ENCODE results near the gene SCUBE3. TPM values are rescaled to one million over a fixed set of nuclear protein-coding genes. Genes with fewer than 3 reads are reported as not detected.

SCUBE3 gene
- total and polyA plus RNA-seq, 9 of the 15 experiments (the other 6 are each of a cell fraction or from before 2014, with no cell fraction given) = 0.01 to 0.11 TPM; not detected in 7

DNA sequence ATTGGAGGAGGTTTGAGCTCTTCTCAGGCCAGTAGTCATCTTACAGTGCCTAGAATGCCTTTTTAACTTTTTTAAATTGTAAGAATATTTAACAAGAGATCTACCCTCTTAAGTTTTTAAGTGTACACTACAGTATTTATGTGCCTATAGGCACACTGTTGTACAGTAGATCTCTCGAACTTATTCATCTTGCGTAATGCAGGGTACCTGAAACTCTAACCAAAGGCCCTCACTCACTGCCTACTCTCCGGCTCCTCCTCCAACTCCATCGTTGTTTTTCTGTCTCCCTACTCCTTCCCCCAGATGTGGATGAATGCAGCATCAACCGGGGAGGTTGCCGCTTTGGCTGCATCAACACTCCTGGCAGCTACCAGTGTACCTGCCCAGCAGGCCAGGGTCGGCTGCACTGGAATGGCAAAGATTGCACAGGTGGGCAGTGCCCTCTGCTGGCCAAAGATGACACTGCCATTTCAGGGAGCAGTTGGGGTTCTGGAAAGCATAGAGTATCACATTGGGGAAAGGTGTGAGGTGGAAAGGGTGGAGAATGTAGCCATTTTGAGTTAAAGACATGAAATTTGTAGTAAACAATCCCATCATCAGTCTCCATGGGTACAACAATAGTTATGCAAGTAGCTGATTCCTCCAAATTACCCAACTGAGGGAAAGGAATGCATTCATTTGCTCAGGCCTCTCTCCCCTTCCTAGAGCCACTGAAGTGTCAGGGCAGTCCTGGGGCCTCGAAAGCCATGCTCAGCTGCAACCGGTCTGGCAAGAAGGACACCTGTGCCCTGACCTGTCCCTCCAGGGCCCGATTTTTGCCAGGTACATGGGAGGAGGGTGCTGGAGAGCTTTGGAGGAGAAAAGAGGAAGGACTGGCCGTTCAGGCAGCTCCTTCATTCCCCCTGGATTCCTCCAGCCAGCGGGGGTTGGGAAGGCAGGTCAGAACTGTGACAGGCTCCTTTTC lies 27.4 kb downstream of the SCUBE3 start (continued):
- TF ChIP-seq, protein P1, sequence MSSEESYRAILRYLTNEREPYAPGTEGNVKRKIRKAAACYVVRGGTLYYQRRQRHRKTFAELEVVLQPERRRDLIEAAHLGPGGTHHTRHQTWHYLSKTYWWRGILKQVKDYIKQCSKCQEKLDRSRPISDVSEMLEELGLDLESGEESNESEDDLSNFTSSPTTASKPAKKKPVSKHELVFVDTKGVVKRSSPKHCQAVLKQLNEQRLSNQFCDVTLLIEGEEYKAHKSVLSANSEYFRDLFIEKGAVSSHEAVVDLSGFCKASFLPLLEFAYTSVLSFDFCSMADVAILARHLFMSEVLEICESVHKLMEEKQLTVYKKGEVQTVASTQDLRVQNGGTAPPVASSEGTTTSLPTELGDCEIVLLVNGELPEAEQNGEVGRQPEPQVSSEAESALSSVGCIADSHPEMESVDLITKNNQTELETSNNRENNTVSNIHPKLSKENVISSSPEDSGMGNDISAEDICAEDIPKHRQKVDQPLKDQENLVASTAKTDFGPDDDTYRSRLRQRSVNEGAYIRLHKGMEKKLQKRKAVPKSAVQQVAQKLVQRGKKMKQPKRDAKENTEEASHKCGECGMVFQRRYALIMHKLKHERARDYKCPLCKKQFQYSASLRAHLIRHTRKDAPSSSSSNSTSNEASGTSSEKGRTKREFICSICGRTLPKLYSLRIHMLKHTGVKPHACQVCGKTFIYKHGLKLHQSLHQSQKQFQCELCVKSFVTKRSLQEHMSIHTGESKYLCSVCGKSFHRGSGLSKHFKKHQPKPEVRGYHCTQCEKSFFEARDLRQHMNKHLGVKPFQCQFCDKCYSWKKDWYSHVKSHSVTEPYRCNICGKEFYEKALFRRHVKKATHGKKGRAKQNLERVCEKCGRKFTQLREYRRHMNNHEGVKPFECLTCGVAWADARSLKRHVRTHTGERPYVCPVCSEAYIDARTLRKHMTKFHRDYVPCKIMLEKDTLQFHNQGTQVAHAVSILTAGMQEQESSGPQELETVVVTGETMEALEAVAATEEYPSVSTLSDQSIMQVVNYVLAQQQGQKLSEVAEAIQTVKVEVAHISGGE (CRISPR knock-in tag; IDR thresholded peaks at IDR 0.05) = no peak
- TF ChIP-seq MYBL2 (IDR thresholded peaks at IDR 0.05; ENCODE audit: low read depth) (no peak), MYBL2 (CRISPR knock-in tag; IDR thresholded peaks at IDR 0.05; ENCODE audit: borderline replicate concordance) (no peak), JUNB (CRISPR knock-in tag; conservative IDR thresholded peaks at IDR 0.05) (no peak), RHOXF2B (CRISPR knock-in tag; conservative IDR thresholded peaks at IDR 0.05) (0 out of 2 replicates have a peak, but pooled peaks have one; percentile 25), HLTF (IDR thresholded peaks at IDR 0.05) (no peak), NEUROD1 (IDR thresholded peaks at IDR 0.05; ENCODE audit: borderline replicate concordance, low read depth, low read length, partially characterized antibody) (no peak), ZNF184 (CRISPR knock-in tag; IDR thresholded peaks at IDR 0.05) (no peak), ZFPM2 (CRISPR knock-in tag; IDR thresholded peaks at IDR 0.05) (no peak), MED1 (CRISPR knock-in tag; IDR thresholded peaks at IDR 0.05; ENCODE audit: borderline replicate concordance) (no peak)
- TF ChIP-seq, protein P2, sequence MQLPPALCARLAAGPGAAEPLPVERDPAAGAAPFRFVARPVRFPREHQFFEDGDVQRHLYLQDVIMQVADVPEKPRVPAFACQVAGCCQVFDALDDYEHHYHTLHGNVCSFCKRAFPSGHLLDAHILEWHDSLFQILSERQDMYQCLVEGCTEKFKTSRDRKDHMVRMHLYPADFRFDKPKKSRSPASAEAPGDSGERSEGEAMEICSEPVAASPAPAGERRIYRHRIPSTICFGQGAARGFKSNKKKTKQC (CRISPR knock-in tag; IDR thresholded peaks at IDR 0.05) = no peak
- TF ChIP-seq, protein P3, sequence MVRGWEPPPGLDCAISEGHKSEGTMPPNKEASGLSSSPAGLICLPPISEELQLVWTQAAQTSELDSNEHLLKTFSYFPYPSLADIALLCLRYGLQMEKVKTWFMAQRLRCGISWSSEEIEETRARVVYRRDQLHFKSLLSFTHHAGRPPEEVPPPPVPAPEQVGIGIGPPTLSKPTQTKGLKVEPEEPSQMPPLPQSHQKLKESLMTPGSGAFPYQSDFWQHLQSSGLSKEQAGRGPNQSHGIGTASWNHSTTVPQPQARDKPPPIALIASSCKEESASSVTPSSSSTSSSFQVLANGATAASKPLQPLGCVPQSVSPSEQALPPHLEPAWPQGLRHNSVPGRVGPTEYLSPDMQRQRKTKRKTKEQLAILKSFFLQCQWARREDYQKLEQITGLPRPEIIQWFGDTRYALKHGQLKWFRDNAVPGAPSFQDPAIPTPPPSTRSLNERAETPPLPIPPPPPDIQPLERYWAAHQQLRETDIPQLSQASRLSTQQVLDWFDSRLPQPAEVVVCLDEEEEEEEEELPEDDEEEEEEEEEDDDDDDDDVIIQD (CRISPR knock-in tag; IDR thresholded peaks at IDR 0.05) = no peak
- TF ChIP-seq, protein P4, sequence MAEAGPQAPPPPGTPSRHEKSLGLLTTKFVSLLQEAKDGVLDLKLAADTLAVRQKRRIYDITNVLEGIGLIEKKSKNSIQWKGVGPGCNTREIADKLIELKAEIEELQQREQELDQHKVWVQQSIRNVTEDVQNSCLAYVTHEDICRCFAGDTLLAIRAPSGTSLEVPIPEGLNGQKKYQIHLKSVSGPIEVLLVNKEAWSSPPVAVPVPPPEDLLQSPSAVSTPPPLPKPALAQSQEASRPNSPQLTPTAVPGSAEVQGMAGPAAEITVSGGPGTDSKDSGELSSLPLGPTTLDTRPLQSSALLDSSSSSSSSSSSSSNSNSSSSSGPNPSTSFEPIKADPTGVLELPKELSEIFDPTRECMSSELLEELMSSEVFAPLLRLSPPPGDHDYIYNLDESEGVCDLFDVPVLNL (CRISPR knock-in tag; IDR thresholded peaks at IDR 0.05; ENCODE audit: low read depth) = no peak
- TF ChIP-seq, protein P5, sequence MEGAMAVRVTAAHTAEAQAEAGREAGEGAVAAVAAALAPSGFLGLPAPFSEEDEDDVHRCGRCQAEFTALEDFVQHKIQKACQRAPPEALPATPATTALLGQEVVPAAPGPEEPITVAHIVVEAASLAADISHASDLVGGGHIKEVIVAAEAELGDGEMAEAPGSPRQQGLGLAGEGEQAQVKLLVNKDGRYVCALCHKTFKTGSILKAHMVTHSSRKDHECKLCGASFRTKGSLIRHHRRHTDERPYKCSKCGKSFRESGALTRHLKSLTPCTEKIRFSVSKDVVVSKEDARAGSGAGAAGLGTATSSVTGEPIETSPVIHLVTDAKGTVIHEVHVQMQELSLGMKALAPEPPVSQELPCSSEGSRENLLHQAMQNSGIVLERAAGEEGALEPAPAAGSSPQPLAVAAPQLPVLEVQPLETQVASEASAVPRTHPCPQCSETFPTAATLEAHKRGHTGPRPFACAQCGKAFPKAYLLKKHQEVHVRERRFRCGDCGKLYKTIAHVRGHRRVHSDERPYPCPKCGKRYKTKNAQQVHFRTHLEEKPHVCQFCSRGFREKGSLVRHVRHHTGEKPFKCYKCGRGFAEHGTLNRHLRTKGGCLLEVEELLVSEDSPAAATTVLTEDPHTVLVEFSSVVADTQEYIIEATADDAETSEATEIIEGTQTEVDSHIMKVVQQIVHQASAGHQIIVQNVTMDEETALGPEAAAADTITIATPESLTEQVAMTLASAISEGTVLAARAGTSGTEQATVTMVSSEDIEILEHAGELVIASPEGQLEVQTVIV (CRISPR knock-in tag; IDR thresholded peaks at IDR 0.05; ENCODE audit: borderline replicate concordance) = no peak
- TF ChIP-seq, protein P6, sequence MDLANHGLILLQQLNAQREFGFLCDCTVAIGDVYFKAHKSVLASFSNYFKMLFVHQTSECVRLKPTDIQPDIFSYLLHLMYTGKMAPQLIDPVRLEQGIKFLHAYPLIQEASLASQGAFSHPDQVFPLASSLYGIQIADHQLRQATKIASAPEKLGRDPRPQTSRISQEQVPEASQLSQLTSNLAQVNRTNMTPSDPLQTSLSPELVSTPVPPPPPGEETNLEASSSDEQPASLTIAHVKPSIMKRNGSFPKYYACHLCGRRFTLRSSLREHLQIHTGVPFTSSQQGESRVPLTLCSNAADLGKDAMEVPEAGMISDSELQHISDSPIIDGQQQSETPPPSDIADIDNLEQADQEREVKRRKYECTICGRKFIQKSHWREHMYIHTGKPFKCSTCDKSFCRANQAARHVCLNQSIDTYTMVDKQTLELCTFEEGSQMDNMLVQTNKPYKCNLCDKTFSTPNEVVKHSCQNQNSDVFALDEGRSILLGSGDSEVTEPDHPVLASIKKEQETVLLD (IDR thresholded peaks at IDR 0.05) = no peak
